Pons (tissue), 1 donor: Measurements from ENCODE around the gene FZR1.
A peak's percentile ranks its signal among the peaks of the same experiment; 100 is the strongest.
"Not testable (repeated sequence)": the region's sequence is repeated elsewhere in the genome, so short reads cannot be mapped to it uniquely, and the experiment has no call there.

ENCODE experiments used
- DNase-seq: peaks from one replicate; pipeline ENCODE4 v3.0.0-alpha.2; 2016; ENCODE audit warnings: low spot score

Gene FZR1

GRCh38 chr19:3573858-3574637 lies 67.9 kb downstream of the FZR1 start:
- peak; percentile 81 for DNase-seq

- no peak for DNase-seq
Measured at GRCh38 chr19:3575260-3575741, 69.2 kb downstream of the FZR1 start.

- no peak for DNase-seq
Measured at GRCh38 chr19:3575949-3576673, 70.0 kb downstream of the FZR1 start.

- no peak for DNase-seq
Measured at GRCh38 chr19:3576696-3577443, 70.8 kb downstream of the FZR1 start.

- no peak for DNase-seq
Measured at GRCh38 chr19:3577723-3578344, 71.7 kb downstream of the FZR1 start.

GRCh38 chr19:3578390-3578789 lies 72.3 kb downstream of the FZR1 start:
- no peak for DNase-seq

- DNase-seq, result peak; percentile 56
Measured at GRCh38 chr19:3580156-3580934, 74.2 kb downstream of the FZR1 start.

- DNase-seq, result not testable (repeated sequence)
Measured at GRCh38 chr19:3581792-3582191, 75.7 kb downstream of the FZR1 start.

- DNase-seq, result not testable (repeated sequence)
Measured at GRCh38 chr19:3584036-3584802, 78.1 kb downstream of the FZR1 start.

GRCh38 chr19:3585301-3586126 lies 79.4 kb downstream of the FZR1 start, which contains the start of gene GIPC3:
TSS of gene GIPC3 (plus strand) at chr19:3585478. CDS start at chr19:3585598, 120 bp downstream.
- no peak for DNase-seq

GRCh38 chr19:3586127-3586626 lies 80.1 kb downstream of the FZR1 start:
- no peak for DNase-seq

- no peak for DNase-seq
Measured at GRCh38 chr19:3586707-3587346, 80.7 kb downstream of the FZR1 start.
